Stomach (tissue), 4 donors: ENCODE measurements around the gene UGT1A6.

Experiments used
- CTCF ChIP-seq, 7 experiments: fragments of 450-650 bp in 4 of 7; fragments of 200-600 bp in 3 of 7; sonication (generic) in 3 of 7; IDR thresholded peaks; one replicate each; pipeline ENCODE4 v1.5.1; 2016 to 2019; ENCODE audit warnings: antibody characterized with exemption in 7 of 7, control low read depth in 2 of 7, mild to moderate bottlenecking in 1 of 7
- EP300 ChIP-seq: sonication (generic); formaldehyde crosslinking; IDR thresholded peaks from one replicate; pipeline ENCODE4 v1.6.1; 2017; ENCODE audit warnings: antibody characterized with exemption
- POLR2AphosphoS5 ChIP-seq, 3 donors: sonication (generic); formaldehyde crosslinking; IDR thresholded peaks; one replicate each; pipeline ENCODE4 v1.6.1; 2016; ENCODE audit warnings: antibody characterized with exemption in 3 of 3

GRCh38 chr2:233764761-233765160, 72.1 kb downstream of the UGT1A6 start:
- TF ChIP-seq CTCF (IDR thresholded peaks at IDR 0.05) (no peak), POLR2AphosphoS5 (IDR thresholded peaks at IDR 0.05) (no peak), EP300 (no peak)
